ENCODE data around the gene ANXA2.

The ANXA2 gene

DNA sequence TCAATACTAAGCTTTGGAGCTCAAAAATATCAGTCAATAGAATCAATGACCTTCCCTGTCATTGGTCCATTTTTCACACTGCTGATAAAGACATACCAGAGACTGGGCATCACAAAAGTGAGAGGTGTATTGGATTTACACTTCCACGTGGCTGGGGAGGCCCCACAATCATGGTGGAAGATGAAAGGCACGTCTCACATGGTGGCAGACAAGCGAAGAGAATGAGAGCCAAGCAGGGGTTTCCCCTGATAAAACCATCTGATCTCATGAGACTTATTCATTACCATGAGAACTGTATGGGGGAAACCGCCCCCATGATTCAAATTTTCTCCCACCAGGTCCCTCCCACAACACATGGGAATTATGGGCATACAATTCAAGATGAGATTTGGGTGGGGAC, 81.9 kb downstream of the ANXA2 start:
- no peak for DNase-seq (ENCODE audit: low spot score)
- TF ChIP-seq, protein P1, sequence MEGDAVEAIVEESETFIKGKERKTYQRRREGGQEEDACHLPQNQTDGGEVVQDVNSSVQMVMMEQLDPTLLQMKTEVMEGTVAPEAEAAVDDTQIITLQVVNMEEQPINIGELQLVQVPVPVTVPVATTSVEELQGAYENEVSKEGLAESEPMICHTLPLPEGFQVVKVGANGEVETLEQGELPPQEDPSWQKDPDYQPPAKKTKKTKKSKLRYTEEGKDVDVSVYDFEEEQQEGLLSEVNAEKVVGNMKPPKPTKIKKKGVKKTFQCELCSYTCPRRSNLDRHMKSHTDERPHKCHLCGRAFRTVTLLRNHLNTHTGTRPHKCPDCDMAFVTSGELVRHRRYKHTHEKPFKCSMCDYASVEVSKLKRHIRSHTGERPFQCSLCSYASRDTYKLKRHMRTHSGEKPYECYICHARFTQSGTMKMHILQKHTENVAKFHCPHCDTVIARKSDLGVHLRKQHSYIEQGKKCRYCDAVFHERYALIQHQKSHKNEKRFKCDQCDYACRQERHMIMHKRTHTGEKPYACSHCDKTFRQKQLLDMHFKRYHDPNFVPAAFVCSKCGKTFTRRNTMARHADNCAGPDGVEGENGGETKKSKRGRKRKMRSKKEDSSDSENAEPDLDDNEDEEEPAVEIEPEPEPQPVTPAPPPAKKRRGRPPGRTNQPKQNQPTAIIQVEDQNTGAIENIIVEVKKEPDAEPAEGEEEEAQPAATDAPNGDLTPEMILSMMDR (IDR thresholded peaks at IDR 0.05; ENCODE audit: extremely low read depth, missing control alignments): no peak

DNA sequence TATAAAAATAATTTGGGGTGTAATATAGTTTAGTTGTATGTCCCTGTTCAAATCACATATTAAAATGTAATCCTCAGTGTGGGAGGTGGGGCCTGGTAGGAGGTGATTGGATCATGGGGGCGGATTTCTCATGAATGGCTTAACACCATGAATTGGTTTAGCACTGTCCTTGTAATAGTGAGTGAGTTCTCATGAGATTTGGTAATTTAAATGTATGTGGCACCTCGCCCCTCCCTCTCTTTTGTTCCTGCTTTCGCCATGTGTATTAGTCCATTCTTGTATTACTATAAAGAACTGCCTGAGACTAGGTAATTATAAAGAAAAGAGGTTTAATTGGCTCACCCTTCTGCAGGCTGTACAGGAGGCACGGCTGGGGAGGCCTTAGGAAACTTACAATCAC, 83.9 kb downstream of the ANXA2 start:
- TF ChIP-seq, protein P1 (IDR thresholded peaks at IDR 0.05; ENCODE audit: extremely low read depth, missing control alignments): no peak
- no peak for DNase-seq (ENCODE audit: low spot score)

GRCh38 chr15:60307034-60307433, 90.8 kb downstream of the ANXA2 start:
- DNase-seq (ENCODE audit: low spot score): no peak
- TF ChIP-seq, protein P1 (IDR thresholded peaks at IDR 0.05; ENCODE audit: extremely low read depth, missing control alignments): no peak

GRCh38 chr15:60301024-60301423, 96.8 kb downstream of the ANXA2 start:
- no peak for DNase-seq (ENCODE audit: low spot score)
- TF ChIP-seq, protein P1 (IDR thresholded peaks at IDR 0.05; ENCODE audit: extremely low read depth, missing control alignments): no peak

DNA sequence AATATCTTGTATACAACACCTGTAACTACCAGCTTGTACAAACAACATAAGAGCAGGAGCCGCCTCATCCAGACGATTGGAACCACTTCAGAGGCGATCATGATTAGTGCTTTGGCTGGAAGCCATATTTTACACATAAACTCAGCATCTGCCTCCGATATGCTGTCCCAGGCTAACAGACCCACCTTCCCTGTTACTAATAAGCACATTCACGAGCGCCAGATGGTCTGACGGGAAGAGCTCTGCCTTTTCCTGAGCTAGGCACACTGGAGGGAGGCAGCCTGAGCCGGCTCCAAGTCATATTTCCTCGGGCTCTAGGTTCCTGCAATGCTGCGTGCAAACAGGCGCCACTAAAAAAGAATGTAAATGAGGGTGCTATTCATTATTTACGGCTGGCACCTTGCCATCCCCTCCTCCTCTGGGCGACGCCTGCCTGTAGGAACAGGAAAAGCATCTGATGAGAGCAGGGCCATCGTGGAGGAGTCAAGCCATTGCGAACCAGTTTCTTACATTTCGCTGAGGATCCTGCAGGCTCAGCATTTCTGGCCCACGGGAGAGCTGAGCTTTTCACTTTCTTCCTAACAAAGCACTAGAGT, 98.2 kb downstream of the ANXA2 start:
- DNase-seq (ENCODE audit: low spot score): no peak
- TF ChIP-seq, protein P1 (IDR thresholded peaks at IDR 0.05; ENCODE audit: extremely low read depth, missing control alignments): no peak

All from GM20000 (cell line).